CD1c-positive myeloid dendritic cell (primary cell): ENCODE results near the gene ANKRD40CL.
"Not testable (repeated sequence)": the region's sequence is repeated elsewhere in the genome, so short reads cannot be mapped to it uniquely, and the experiment has no call there.

Experiments
- DNase-seq: peaks from one replicate; pipeline ENCODE4 v3.0.0-alpha.2; 2016; ENCODE audit errors: extremely low spot score

ANKRD40CL gene

GRCh38 chr17:50767446-50767845 lies at the start of gene ANKRD40CL:
ANKRD40CL (minus strand) TSS chr17:50767518; CDS start chr17:50766913, 605 bp downstream.
- no peak for DNase-seq

- DNase-seq: peak; percentile 61
These were observed 49.0 kb upstream of the ANKRD40CL start for GRCh38 chr17:50816271-50816670.

GRCh38 chr17:50815400-50815799 lies 48.1 kb upstream of the ANKRD40CL start:
- DNase-seq: peak; percentile 26

GRCh38 chr17:50813583-50813982 lies 46.3 kb upstream of the ANKRD40CL start:
- DNase-seq: no peak

- no peak for DNase-seq
These were observed 41.6 kb upstream of the ANKRD40CL start for GRCh38 chr17:50808888-50809287.

- DNase-seq: no peak
These were observed 41.1 kb upstream of the ANKRD40CL start for GRCh38 chr17:50808413-50808812.

- no peak for DNase-seq
These were observed 40.4 kb upstream of the ANKRD40CL start for GRCh38 chr17:50807675-50808074.

GRCh38 chr17:50807009-50807408 lies 39.7 kb upstream of the ANKRD40CL start:
- no peak for DNase-seq

GRCh38 chr17:50806141-50806643 lies 38.9 kb upstream of the ANKRD40CL start:
- DNase-seq: no peak

- no peak for DNase-seq
These were observed 38.2 kb upstream of the ANKRD40CL start for GRCh38 chr17:50805486-50805885.

GRCh38 chr17:50804749-50805475 lies 37.6 kb upstream of the ANKRD40CL start:
- DNase-seq: not testable (repeated sequence)

GRCh38 chr17:50803676-50804075 lies 36.4 kb upstream of the ANKRD40CL start:
- no peak for DNase-seq

GRCh38 chr17:50802609-50803571 lies 35.6 kb upstream of the ANKRD40CL start:
- no peak for DNase-seq

GRCh38 chr17:50800196-50800700 lies 32.9 kb upstream of the ANKRD40CL start:
- DNase-seq: no peak

GRCh38 chr17:50799582-50799981 lies 32.3 kb upstream of the ANKRD40CL start:
- DNase-seq: no peak

GRCh38 chr17:50798424-50799288 lies 31.3 kb upstream of the ANKRD40CL start:
- no peak for DNase-seq

- DNase-seq: peak; percentile 32
These were observed 30.0 kb upstream of the ANKRD40CL start for GRCh38 chr17:50797135-50797810.

GRCh38 chr17:50794361-50794760 lies 27.0 kb upstream of the ANKRD40CL start:
- no peak for DNase-seq

GRCh38 chr17:50793007-50793406 lies 25.7 kb upstream of the ANKRD40CL start:
- peak; percentile 10 for DNase-seq

GRCh38 chr17:50792132-50792531 lies 24.8 kb upstream of the ANKRD40CL start:
- no peak for DNase-seq

- DNase-seq: peak; percentile 59
These were observed 23.3 kb upstream of the ANKRD40CL start for GRCh38 chr17:50790618-50791017.
